SKM-1 treated with dmso at 0.1 percent for 144 hours (cell line): ENCODE measurements around the gene CSNK1E.
A peak's percentile ranks its signal among the peaks of the same experiment; 100 is the strongest.

Source experiments
- DNase-seq: peaks from one replicate; lab custom pipeline; 2025; ENCODE audit not compliant: unreplicated experiment; lab: John Stamatoyannopoulos, UW

Gene CSNK1E

DNA sequence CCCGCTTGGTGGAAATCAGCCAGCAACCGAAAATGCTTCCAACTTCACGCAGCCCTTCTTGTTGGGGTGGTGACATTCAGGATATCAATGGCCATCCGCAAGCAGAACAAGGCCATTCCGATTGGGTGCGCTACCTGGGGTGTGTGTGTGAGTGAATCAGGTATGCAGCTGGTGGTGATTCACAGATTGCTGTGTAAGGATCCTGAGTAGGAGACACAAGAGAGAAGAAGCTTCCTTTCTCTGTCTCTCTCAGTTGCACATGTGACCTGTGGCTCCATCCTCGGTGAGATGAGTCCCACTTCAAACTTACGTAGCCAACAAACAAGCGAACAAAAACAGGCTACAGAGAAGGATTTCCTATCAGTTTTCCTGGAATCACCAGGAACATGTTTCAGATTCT, 34.8 kb downstream of the CSNK1E start:
- no peak for DNase-seq

DNA sequence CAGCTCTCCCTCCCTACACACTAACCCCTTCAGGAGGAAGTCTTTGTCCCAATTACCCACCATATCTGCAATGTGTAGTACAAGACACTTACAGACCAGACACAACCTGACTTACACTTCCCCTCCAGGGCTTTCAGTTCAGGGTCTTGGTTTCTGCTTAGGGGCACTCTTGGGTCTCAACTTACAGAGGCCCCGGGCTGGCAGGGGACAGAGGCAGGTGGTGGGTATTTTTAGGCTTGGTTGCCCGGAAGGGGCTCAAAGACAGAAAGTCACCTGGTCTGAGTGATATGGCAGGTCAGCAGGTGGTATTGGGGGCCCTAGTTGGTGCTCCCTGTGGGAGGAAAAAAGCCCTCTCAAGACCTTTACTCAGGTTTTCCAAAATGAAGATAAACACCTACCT, 41.1 kb downstream of the CSNK1E start:
- DNase-seq: no peak

DNA sequence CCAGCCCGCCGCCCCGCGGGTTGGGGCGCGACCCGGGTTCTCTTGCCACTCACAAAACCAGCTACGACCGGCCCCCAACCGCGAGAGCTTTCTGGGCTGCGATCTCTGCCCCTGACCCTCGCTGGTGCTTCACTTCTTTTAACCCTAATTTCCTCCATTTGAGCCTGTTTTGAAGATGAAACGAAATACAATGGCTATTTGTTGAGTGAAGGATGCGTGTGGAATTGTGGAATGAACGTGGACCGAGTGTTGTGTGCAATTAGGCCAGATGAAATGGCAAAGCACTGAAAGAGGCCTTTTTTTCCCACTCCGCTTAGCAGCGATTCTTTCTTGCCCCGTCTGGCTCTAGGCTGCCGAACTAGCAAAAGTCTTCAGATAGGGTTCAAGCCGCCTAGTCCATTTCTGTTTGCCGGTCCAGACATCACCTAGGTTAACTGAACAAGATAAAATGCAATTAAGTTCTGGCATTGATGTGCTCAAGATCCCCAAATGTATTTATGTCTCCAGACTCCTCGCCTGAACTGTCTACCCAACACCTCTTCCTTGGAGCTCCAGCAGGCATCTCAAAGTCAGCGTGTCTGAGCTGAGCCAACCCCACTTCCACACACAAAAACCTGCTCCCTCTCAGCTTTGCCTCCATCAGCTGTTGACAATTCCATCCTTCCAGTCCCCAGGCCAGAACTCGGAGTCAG, 44.0 kb downstream of the CSNK1E start:
- no peak for DNase-seq

GRCh38 chr22:38272373-38273134, 44.7 kb downstream of the CSNK1E start, which contains the start of gene TMEM184B:
Gene TMEM184B (minus strand): TSS chr22:38273010. CDS start chr22:38247961, 25,049 bp downstream.
- DNase-seq: peak; percentile 40

DNA sequence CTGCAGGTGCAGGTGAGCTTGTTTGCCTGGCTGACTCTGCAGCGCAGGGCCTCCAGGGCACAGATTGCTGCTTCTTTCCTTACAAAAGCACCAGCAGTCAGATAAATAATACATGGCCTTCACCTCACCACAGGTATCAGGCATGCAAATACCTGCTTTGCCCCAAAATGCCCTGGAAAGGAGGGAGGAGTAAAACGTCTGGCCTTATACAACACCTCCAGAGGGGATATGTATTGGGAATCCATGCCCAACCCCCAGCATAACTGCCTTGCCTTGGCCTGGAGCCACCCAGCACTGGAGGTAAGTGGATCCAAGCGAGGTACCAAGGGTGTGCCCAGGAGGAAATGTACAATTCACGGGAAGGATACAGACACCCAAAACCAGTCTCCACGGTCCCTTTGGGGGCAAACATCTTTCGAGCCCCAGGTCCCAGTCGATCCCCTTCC, 45.3 kb downstream of the CSNK1E start:
- no peak for DNase-seq

- no peak for DNase-seq
Measured at GRCh38 chr22:38271101-38271500, 46.1 kb downstream of the CSNK1E start.

DNA sequence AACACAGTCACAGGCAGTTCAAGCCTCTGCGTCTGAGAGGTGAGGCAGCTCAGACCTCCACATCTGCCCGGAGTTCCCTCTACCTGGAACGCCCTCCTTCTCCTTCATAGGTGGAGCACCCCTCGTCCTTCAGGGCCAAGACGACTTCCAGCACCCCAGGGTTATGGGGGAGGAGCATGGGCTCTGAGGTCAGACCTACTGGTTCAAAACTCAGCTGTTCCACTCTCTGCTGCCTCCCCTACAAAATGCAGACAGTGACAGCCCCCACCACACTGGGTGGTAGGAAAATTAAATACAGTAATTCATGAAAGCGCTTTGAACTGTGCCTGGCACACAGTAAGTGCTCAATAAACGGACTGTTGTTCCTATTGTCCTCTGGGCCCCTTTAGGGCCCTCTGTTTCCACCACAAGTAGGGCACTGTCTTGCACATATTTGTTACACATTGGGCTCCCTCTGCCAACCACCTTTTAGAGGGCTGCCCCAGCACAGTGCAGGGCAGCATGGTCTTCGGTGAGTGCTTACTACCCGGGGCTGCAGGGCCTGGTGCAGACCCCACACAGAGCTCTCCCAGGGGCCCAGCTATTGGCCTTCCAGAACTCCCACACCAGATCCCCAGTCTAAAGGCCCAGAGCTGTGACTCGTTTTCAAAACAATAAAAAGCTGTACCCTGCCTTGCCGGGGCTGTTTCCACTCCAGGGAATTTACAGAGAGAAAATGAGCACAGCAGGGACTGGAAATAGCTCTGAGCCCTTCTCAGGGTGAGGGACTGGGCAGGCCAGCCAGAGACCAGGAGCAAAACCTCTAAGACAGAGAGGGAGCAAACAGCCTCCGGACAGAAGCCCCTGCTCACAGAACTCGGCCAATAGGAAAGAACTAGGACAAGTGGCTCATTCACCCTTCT, 46.9 kb downstream of the CSNK1E start:
- no peak for DNase-seq

- DNase-seq: no peak
Measured at GRCh38 chr22:38269466-38269865, 47.8 kb downstream of the CSNK1E start.

DNA sequence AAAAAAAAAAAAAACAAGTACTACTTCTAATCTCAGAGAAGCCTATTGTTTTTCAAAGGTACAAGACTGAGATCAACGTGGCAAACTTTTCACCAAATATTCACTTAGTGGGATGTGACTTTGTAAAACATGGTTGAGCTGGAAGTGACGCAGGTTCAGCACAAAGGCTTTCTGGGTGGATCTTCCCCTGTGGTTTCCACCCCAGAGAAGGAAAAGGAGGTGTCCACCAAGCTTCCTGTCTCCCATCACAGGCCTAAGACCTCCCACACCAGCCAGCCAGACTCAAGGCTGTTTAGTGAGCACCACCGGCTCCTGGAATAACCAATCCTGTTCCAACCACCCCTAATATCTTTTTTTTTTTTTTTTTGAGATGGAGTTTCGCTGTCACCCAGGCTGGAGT, 50.1 kb downstream of the CSNK1E start:
- no peak for DNase-seq

DNA sequence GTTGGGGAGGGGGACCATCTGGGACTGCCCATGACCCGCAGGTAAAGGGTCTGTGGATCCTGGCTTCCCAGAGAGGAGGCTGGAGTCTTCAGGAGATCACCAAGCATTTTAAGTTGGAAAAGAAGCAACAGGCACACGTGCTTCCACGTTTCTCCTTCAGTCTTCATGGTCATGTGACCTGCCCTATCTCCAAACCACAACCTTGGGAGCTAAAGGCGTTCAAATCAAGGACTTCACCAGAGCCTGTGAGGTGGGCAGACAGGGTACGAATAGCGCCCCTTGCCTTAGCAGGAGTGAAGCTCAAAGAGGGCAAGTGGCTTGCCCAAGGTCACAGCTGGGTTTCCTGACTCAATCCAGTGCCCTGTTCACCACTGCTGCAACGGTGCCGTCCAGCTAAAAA, 51.1 kb downstream of the CSNK1E start:
- no peak for DNase-seq

DNA sequence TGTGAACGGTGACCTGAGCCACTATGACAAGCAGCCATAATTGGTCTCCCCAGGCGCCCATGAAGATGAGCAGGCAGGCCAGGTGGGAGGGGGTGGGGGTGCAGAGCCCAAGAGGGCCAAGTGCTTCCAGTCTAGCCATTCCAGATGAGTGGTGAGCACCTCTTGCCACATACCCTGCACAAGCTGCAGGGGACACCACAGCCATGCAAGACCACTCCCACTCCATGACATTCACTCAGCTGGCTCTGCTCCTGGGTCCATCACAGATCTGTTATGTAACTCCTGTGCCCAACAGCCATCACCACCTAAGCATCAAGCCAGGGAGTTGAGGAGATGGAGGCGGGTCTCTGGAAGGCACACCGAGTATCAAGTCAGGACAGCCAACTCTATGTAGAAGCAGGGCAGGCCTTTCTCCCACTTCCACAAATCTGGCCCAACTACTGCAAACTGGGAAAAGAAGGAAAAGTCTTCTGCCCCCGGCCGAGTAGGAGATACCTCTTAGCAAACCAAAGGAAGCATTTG, 52.9 kb downstream of the CSNK1E start:
- no peak for DNase-seq

GRCh38 chr22:38262051-38262795, 55.0 kb downstream of the CSNK1E start:
- DNase-seq: peak; percentile 53

GRCh38 chr22:38260761-38261681, 56.2 kb downstream of the CSNK1E start:
- DNase-seq: no peak

DNA sequence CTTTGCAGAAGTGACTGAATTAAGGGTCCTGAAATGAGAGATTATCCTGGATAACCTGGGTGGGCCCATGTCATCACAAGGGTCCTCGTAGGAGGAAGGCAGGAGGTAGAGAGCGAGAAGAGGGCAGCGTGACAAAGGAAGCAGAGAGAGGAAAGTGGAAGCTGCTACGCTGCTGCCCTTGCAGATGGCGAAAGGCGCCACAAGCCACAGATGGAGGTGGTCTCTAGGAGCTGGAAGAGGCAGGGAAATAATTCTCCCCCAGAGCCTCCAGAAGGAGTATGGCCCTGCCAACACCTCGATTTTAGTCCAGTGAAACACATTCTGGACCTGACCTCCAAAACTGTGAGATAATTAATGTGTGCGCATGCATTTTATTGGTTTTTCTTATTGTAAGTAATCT, 57.9 kb downstream of the CSNK1E start:
- peak; percentile 39 for DNase-seq

DNA sequence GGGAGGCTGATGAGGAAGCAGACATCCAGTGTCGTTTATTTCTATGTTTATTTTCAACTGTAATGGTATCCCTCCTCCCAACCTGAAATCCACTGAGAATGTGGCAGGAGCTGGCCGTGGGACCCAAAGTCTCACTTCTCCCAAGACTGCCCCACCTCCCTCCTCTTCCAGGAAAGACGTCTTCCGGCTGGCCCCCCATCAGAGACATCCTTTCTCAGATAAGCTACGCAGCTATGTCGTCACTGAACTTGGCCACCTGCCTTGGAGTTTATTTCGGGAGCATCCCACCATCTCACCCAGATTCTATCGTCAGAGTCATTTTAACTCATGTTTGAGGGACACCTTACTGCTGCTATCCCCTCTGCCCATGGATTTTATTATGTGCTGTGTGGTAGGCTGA, 58.3 kb downstream of the CSNK1E start:
- no peak for DNase-seq

GRCh38 chr22:38257650-38258250, 59.5 kb downstream of the CSNK1E start:
- no peak for DNase-seq

- DNase-seq: no peak
Measured at GRCh38 chr22:38257181-38257580, 60.1 kb downstream of the CSNK1E start.

DNA sequence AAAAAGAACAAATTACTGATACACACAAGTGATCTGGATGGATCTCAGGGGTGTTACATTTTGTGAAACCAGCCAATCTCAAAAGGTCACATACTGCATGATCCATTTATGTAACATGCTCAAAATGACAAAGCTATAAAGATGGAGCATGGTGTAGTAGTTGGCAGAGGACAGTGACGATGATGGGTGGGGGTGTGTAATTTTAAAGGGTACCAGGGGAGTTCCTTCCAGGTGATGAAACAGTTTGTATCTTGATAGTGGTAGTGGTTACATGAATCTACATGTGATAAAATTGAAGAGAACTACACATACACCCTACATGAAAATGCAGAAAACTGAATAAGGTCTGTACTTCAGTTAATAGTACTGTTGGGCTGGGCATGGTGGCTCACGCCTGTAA, 61.5 kb downstream of the CSNK1E start:
- no peak for DNase-seq

DNA sequence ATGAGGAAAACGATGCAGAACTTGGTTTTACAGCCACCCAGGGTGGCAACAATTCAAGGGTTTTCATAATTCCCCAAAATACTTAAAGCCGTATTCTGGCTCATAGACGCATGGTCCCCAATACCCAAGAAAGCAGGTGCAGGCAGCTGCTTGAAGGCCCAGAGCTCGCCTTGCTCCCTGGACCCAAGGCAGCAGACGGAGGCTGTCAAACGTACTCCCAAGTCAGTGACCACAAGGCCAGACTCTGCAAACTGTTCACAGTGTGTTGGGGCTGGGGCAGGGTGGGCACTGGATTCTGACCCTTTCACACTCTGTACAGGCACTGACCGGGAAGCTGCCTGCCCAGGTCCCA, 65.9 kb downstream of the CSNK1E start:
- DNase-seq: no peak
